Activated CD8-positive, alpha-beta memory T cell treated with anti-CD3 and anti-CD28 coated beads for 48 hours (primary cell): ENCODE measurements around the gene OR51I1.

ENCODE experiments used
- DNase-seq, 3 experiments: peaks; one replicate each; pipeline ENCODE4 v3.0.0-alpha.2; 2020; ENCODE audit warnings: low read depth in 2 of 3, low spot score in 2 of 3

The OR51I1 gene, protein sequence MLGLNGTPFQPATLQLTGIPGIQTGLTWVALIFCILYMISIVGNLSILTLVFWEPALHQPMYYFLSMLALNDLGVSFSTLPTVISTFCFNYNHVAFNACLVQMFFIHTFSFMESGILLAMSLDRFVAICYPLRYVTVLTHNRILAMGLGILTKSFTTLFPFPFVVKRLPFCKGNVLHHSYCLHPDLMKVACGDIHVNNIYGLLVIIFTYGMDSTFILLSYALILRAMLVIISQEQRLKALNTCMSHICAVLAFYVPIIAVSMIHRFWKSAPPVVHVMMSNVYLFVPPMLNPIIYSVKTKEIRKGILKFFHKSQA

DNA sequence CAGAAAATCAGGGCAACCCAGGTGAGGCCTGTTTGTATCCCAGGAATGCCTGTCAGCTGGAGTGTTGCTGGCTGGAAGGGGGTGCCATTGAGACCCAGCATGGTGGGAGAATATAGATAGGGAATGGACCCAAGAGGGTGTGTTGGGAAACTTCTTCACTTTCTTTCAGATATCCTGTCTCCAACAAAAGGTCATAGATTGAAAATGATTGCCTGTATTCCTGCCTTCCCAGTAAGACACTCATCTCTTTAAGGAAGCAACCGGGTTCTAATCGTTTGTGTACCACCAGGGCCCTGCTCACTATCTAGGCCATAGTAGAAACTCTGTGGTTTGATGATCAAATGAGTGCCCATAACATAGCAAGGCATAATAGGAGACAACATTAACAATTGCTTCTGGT, at the start of gene OR51I1:
Gene OR51I1 (minus strand): TSS at position 101 of the 400 bp plus-strand sequence. CDS start 0 bp downstream, at position 101.
- DNase-seq = no peak

DNA sequence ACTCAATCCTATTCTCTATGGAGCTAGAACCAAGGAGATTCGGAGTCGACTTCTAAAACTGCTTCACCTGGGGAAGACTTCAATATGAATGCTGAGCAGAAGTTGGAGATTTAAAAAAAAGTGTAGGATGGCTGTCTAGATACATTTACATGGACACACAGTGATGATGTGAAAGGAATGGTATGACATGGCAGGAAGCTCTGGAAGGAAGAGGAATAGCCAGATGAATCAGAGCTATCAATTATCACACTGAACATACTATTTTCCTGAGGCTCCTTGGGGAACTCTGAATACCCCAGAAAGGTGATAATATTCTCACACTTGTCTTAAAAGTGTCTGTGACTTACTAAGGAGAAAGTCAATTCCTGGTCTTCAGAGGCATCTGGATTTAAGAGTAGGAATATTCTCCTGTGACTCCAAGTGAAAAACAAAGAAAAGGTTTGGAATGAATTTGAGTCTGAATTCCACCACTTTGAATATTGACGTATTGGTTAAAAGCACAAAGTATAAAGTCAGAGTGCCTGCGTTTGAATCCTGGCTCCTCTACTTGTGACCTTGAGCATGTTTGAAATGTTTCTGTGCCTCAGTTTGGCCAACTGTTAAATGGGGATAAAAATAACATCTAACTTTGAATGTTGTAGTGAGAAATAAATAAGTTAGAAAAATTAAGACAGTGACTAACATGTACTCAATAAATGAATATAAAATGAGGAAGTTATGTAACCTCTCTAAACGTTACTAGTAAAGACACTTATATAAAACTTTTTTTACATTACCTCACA, 48.5 kb upstream of the OR51I1 start:
- DNase-seq = no peak

DNA sequence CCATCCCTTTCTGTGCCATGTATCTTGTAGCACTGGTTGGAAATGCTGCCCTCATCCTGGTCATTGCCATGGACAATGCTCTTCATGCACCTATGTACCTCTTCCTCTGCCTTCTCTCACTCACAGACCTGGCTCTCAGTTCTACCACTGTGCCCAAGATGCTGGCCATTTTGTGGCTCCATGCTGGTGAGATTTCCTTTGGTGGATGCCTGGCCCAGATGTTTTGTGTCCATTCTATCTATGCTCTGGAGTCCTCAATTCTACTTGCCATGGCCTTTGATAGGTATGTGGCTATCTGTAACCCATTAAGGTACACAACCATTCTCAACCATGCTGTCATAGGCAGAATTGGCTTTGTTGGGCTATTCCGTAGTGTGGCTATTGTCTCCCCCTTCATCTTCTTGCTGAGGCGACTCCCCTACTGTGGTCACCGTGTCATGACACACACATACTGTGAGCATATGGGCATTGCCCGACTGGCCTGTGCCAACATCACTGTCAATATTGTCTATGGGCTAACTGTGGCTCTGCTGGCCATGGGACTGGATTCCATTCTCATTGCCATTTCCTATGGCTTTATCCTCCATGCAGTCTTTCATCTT, 47.6 kb upstream of the OR51I1 start:
- no peak for DNase-seq

DNA sequence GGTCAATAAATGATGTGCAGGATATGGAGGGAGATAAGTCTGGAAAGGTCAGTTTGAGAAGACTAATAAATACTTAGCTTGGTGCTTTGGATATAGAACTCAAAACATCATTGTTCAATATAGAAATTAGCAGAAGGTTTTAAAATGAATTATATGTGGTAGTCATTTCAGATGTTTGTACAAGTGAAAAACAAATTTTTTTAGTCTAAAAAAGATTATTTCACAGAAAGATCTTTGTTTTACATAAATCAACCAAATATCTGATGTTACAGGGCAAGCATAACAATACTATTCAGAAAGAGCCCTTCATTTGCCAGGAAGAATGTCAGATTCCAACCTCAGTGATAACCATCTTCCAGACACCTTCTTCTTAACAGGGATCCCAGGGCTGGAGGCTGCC, 47.1 kb upstream of the OR51I1 start, which contains the start of gene OR52D1:
Gene OR52D1 (plus strand): TSS at position 301 of the 400 bp plus-strand sequence. CDS start 22 bp downstream, at position 323.
- DNase-seq = no peak

DNA sequence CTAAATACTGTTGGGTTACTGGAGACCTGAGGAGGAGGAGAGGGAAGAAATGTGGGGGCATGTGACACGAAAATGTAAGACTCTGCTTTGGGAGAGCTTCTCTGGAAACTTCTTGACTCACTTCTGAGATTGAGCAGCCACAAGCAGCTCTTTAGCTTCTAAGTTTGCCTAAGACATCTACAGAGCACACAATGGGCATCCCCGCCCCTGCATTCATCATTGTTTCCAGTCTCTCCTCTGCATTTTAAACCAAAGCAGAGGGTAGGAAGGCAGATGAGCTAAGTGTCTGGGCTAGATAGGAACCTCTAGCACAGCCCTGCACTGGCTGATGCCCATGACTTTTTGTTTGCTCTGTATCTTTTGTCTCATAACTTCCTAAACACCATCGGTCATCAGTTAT, 45.1 kb upstream of the OR51I1 start:
- DNase-seq = no peak

DNA sequence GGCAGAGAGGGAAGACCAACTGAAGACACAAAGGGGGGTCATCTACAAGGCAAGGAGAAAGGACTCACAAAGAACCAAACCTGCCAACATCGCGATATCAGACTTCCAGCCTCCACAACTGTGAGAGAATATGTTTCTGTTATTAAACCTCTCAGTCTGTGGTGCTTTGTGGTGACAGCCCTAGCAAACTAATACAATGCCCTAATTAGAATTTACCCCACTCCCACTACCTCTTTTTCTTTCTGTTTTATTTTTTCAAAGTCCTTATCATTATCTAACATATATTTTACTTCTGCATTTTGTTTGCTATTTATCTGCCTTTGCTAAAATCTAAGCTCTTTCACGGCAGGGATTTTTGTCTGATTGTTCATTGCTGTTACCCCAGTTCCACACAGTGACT, 44.7 kb upstream of the OR51I1 start:
- no peak for DNase-seq

DNA sequence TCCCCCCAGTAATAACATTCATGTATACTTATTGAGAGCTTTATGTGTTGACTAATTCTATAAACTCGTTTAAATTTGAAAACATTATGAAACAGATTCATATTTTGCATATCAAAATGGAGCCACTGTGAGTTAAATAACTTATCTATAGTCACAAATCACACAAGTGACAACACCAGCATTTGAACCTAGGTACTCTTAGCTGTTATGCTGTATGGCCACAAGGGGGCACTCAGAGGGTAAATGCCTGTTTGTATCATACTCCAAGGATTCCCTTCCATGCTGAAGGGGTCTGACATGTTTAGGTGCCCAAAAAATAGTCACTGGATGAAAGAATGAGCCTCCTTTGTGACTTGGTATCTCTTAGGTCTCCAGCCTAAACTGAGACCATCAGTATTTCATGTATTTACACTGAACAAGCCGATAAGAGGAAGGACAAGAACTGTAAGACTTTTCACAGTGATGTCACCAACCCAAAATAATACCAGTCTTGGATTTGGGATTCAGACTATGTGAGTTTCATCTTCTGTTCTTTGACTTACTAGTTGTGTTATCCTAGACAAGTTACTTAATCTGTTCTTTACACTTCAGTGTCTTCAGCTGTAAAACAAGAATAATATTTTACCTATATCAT, 35.0 kb upstream of the OR51I1 start:
- DNase-seq = no peak

DNA sequence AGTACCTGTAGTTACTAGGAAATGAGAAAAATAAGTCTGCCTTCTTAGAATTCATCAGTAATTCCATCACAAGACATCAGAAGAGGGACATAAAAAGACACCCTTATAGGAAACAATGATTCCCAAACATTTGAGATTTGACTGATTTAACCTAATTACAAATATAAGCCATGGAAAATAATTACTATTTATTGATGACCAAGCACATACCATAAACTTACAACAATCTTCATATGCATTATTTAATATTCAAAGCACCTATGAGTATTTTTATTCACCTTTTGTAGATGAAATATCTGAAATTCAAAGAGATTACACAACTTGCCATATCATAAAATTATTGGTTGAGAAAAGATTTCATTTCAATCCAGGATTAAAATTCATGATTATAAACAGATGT, 32.6 kb upstream of the OR51I1 start:
- no peak for DNase-seq

DNA sequence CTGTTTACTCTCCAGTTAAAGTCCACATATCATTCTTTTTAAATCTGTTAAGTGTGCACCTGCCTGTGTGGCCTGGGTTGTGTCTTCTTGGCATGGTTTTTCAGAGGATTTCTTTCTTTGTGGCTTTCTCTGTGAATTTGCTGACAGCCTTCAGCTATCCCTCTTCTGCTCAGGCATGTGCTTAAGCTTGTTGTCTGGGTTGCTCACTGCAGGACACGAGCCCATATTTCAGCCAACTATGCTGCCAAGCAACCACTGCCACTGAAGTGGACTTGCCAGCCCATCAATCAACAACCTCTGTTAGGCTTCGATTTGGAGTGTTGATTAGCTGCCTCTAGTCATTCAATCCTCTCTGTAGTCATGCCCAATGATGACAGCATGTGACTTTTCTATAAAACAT, 26.2 kb upstream of the OR51I1 start:
- no peak for DNase-seq

DNA sequence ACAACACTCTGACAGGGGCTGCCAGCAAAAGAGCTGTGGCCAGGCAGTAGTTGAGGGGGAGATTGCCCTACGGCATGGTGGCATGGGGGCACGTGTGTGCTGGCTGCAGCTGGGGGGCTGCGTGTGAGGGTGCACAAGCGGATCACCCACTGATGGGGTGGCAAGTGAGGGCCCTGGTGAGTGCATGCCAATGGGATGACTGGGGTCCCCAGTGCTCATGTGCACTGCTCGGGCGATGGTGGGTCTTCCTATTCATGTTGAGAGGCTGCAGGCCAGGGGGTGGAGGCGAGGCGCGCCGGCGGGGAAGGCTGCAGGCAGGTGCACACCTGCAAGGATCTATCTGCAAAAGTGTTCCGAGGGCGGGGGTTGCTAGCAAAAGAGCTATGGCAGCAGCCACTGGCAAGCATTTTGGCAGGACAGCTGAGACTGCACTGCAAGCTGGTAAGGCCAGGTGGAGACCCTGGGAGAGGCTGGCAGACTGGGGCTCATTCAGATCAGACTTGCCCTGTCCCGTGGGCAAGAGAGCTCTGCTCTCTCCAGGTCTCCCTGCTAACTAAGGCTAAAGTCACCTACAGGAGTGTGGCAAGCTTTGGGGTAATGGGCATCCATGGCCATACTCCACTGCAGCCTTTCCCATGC, 19.8 kb upstream of the OR51I1 start:
- DNase-seq = no peak

DNA sequence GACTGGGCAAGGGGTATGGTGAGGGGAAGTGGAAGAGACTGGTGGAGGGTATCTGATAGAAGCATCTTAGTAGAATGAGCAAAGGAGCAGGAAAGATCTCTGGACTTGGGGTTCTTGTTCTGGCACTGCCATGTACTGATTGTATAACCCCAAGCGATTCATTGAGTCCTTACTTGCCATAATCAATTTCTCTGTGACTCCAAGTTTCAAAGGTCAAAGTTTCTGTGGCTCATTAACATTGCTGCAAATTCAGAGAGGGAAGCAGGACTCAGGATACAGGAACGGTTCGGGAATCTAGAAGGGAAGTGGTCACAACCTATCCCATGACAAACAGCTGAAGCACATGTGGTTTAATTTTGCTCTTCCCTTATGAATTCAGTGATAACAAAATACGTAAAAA, 8.1 kb upstream of the OR51I1 start:
- no peak for DNase-seq

DNA sequence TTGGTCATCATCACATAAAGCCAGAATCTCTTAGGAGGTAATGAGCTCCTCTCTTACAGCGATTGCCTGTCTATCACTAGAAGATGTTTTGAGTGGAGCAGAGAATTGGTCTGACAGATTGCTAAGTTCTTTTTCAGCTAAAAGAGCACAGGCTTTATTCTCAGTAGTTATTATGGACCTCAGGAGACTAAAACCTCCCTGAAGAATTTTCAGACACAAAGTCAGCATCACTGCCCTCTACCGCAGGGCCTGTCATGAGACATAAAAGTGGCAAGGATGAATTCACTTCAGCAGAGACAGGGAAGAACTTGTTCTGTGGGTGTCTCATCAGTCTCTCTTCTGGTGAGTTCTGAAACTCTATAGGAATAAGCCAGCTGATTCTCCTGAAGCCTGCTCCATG, 7.7 kb upstream of the OR51I1 start, which contains the start of gene OR51I2:
Gene OR51I2 (plus strand): TSS at position 301 of the 400 bp plus-strand sequence. CDS start 4,166 bp downstream, outside the sequence.
- DNase-seq = no peak

DNA sequence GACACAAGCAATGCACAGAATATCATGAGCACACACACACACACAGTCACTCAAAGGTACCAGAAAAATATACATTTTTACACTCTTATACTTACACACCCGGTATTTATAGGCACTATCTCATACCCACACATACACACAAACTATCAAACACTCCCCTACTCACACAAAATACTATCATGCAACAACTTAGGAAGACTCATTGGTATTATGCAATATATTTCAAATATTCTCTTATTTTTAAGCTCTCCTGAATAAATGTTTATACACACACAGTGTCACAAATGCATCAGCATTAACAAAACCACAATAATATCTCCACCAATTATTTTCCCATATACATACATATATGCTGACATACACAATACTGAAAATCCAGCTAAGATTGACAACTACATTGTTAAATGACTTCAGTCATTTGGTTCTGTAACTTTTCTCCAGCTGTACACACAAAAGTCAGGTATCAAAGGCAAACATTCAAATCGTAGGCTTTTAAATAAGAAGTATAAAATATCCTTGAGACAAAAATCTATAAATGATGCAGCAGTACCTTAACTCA, 2.6 kb upstream of the OR51I1 start:
- no peak for DNase-seq

DNA sequence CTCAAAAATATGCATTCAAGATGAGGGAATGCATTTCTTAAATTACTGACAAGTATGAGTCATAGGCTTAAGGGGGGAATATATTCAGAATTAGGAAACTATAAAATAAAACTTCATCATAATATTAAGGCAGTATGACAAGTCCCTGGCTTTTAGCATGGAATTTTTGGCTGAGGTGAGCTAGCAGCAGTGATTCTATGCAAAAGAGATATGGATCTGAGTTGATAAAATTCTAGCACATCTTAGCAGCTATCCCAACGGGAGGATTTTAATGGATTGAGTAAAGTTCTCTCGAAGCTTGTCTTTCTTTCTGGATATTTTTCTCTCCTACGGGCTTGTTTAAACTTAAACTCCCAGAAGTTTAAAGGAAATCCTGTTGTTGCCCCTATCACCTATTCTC, 18.2 kb downstream of the OR51I1 start:
- no peak for DNase-seq

DNA sequence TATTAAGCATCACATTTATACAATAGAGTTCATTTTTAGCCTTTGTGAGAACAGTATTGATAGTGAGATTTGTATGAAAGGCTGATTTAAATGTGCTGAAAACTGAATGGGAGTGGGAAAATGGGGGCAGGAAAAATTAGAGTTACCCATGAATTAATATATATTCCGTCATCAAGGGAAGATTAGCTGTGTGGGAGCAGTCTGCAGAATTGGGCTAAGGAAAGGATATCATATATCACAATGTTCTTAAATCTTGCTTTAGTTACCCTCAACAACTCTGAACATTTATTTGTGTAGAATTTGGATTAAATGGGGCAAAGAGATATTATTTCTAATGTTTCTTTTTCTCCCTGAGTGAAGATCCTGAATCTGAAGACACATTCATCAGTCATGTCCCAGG, 19.5 kb downstream of the OR51I1 start, which contains the start of gene OR51Q1:
Gene OR51Q1 (plus strand): TSS at position 301 of the 400 bp plus-strand sequence. CDS start 90 bp downstream, at position 391.
- DNase-seq = no peak

DNA sequence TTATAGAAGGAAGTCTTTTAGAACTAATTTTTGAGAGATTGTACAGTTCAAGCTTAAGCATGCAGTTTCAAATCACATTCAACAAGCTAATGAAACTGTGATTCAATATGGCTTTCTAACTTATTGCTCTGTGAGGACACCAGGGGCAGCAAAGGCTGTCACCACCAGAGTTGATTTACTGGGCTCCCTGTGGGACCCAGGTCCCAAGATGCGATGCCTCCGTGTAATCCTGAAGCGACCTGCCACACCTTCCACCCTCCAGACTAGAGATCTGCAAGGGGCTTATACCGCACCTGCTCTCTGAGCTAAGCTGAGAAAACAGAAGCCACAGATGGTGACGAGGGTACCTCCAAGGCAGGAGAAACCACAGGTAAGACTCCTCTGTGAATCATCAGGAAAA, 20.3 kb downstream of the OR51I1 start:
- DNase-seq = no peak

DNA sequence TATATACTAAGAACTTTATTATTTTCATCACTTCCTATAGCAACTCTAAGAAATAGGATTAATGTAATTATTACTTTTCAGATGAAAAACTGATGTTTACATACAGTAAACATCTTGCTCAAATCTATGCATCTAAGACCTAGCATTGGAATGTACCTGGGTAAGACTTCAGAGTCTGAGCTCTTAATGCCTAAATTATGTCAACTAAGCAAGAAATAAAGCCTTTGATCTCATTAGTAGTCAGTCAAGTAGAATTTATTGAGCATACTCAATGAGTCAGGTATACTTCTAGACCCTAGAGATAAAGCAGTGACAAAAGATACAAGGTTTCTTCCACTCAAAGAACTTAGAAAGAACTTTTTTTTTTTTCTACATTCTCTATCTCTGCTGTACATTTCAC, 36.1 kb downstream of the OR51I1 start:
- no peak for DNase-seq

DNA sequence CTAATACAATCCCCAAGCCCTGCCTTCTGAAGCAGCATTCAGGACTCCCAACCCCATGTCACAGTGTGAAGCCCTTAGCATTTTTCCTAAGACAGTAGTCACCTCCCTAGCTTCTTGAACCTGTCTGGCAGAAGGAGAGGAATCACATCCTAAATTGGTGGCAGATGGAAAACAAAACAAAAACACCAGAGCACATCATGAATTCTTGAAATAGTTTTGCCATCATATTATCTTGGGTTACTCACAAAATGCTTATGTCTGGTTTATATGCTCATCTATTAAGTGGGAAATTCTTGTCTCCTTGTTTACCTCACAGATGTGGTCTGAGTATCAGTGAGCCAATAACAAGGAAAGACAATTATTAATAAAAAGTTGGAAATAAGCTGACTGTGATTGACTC, 42.4 kb downstream of the OR51I1 start:
- no peak for DNase-seq

DNA sequence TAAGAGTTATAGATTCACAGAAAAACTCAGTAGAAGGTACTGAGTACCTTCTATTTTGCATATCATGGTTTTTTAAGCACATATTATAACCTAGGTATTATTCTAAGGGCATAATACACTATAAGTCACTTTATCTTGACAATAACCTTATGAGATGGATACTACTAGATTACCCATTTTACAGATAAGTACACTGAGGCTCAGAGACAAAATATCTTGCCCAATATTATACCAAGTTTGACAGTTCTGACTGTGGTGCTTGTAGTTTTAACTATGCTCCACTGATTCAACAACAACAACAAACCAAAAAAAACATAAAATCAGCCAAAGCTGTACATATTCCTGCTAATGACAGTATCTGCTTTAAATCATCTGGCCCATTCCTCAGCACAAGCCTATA, 47.2 kb downstream of the OR51I1 start:
- no peak for DNase-seq
